Activated effector memory CD4-positive, alpha-beta T cell treated with Interleukin-2 at 50 U/mL for 16 hours (primary cell): ENCODE data around the gene OLFM2.
"Not testable (repeated sequence)": the region's sequence is repeated elsewhere in the genome, so short reads cannot be mapped to it uniquely, and the experiment has no call there.

Experiments used
- DNase-seq: peaks from one replicate; pipeline ENCODE4 v3.0.0-alpha.2; 2020

The OLFM2 gene

GRCh38 chr19:9941671-9942070 is 5.4 kb upstream of the OLFM2 start:
- DNase-seq: no peak

GRCh38 chr19:9941231-9941630 is 4.9 kb upstream of the OLFM2 start:
- DNase-seq: no peak

DNA sequence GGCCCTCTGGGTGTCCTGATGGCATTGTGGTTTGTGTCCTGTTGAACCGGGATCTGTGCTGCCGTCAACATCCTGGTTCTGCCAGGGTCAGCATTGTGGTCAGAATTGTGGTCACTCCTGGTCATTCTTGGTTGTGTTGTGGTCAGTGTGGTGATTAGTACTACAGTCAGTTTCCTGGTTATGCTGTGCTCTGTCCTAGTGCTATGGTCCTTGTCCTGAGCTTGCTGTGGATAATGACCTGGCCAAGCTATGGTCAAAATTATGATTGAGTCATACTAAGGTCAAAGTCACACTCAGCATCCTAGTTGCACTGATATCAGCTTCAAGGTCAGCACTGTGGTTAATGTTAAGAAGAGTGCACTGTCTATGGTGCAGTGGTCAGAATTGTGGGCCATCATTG is 4.5 kb upstream of the OLFM2 start:
- no peak for DNase-seq

DNA sequence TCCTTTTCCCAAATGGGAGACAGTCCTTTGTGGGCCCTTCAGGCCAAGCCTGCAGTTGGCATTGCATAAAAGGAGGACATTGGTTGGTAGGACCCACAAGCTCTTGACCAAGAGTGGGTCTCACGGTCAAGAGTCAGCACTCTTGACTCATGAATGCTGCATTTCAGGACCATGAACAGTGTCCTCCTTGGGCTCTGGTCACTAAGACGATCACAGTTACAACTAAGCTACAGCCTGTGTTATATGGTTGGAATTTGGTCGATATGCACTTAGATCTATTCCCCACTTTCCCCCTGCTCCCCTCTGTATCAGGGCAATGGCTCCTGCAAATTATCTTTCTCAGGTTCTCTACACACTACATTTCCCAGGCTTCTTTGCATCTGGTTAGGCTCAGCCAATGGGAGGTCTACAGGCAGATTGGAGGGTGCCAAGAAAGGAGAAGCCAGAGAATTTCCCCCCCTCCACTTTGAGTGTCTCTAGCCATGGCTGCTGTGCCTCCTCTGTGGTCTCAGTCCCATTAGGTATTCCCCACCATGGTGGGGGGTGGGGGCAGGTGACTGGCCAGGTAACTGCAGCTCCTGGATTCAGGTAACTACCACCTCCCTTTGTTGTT is 3.1 kb upstream of the OLFM2 start:
- no peak for DNase-seq

GRCh38 chr19:9937001-9937411 is 691 bp upstream of the OLFM2 start:
- DNase-seq: no peak

DNA sequence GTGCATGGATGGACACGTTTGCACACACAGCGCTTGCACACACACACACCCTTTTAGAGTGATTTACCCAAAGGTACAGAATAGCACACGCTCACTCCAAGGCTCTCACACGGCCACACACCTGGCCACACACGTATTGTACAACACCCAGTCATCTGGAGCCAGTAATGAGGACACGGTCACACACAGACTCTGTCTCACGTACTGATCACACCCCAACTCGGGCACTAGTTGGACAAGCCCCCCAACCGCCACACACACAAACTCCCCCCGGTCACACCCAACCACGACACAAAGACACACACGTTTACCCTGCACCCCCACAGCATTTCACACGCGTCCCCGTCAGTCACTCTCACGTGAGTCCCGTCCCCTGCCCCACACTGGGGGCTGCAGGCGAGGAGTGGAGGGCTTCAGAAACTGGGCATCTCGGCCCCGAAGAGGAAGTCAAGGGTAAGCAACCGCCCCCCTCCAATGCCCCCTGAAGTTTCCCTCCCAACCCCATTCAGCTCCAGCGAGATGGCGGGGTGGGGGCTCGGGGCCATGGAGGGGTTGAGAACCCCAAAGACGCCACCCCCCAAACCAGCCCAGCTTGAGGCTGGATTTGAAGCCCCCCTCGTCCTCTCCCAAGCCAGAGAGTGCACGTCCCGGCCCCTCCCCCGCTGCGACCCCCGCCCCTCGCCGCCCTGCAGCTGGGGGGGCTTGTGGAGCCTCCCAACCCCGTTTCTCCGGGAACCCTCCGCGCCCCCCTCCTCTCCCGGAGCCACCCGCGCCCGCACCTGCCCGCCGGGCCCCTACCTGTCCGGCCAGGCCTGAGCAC is 599 bp downstream of the OLFM2 start:
- no peak for DNase-seq

DNA sequence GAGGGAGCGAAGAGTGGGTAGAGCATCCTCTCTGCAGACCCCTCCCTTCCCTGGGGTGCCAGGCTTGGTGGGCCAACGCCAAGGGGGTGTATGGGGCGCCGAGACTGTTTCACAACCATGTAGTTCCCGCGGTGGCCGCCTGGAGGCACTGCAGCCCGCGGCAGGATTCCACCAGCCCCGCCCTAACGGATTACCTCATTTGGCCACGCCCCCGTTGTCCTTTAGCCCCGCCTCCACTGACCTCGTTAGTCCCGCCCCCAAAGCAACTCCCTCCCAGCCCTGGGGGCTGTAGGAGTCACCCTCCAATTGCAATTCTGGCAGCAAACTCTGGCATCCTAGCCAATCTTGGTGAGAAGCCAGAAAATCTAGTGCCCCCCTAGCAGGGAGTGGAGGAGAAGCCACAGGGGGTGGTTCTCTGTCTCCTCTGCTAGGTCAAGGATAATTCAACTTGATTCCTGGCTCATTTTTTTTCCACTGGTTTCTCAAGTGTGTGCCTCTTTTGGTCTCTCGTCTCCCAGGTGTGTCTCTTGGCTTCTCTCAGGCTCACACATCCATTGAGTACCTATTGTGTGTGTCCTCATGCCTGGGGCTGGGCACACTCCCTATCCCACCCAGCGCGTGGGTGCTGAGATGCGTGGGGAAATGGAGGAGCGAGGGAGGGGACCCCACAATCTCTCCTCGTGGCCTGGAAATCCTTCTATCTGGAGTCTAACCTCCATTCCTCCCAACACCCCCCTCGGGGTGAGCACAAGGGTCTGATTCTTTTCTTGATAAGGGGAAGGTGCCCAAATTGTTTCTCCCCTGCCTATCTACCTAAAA is 2.0 kb downstream of the OLFM2 start:
- peak; percentile 56 for DNase-seq

GRCh38 chr19:9932835-9933234 is 3.5 kb downstream of the OLFM2 start:
- DNase-seq: no peak

DNA sequence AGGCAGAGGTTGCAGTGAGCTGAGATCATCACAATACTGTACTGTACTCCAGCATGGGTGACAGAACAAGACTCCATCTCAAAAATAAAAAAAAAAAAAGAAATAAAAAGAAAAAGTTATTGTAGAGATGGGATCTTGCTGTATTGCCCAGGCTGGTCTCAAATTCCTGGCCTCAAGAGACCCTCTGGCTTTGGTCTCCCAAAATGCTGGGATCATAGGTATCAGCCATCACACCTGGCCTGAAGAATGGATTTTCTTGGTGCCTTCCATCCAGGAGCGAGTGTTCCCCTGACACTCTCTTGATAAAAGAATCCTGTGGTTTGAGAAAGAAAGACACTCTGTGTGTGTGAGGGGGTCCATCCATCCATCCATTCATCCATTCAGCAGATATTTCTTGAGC is 4.7 kb downstream of the OLFM2 start:
- no peak for DNase-seq

DNA sequence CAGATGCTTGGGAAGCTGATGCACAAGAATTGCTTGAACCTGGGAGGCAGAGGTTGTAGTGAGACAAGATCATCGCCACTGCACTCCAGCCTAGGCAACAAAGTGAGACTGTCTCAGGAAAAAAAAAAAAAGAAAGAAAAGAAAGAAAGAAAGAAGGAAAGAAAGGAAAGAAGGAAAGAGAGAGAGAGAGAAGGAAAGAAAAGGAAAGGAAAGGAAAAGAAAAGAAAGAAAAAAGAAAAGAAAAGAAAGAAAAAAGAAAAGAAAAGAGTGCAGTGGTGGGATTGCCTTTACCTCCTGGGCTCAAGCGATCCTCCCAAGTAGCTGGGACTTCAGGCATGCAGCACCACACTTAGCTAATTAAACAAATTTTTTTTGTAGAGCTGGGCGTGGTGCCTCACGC is 12.9 kb downstream of the OLFM2 start:
- DNase-seq: no peak

- DNase-seq: not testable (repeated sequence)
These were observed 13.4 kb downstream of the OLFM2 start for GRCh38 chr19:9922782-9923379.

DNA sequence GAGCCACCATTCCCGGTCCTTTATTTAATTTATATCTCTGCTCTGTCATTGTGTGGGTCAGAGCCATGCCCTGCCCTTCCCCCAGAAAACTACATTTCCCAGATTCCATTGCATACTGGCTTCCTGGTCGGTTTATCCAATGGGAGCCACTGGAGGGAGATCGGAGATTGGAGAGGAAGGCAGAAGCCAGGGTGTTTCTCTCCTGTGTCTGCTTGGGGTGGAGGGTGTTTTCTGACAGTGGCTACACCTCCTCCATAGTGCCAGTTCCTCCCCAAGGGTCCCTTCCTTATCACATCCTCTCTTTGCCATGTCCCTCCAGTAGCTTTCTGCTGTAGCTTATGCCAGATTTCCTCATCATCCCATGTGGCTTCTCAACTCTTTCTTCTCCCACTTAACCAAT is 19.0 kb downstream of the OLFM2 start:
- DNase-seq: no peak

GRCh38 chr19:9916719-9917118 is 19.6 kb downstream of the OLFM2 start:
- no peak for DNase-seq

DNA sequence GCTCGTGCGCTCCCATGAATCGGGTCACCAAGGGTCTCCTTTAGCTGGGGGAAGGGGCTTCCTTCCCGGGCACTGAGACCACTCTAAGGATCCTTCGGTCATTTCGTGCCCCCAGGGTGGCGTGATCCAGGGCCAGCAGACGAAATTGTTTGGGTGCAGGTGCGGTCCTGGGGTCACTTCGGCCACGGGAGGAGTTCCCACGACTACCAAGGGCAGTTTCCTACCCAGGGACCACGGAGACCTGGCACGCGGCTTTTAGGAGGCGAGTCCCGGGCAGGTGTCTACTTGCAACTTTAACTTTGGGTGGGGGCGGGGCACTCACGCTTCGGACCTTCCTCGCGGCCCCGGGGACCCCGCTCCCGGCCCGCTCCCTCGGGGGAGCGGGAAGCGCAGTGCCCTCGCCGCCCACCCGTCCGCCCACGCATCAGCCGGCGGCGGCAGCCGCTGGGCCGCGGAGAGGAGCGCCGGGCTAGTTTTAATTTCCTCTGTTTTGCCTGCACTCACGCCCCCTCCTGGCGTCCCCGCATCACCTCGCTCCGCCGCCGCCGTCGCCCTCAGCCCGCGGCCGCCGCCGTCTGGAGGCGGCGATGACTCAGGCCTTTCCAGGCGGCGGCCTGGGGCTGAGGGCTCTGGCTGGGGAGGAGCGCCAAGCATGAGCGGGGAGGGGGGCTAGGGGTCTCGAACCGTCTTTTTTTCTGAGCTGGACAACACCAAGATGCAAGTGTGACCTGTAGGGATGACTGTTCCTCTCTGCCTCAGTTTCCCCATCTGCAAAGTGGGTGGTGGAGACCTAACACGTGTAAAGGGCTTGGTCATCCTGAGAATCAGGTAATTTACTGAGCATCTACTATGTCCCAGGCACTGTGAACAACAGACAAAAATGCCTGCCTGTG is 21.8 kb downstream of the OLFM2 start:
- peak; percentile 77 for DNase-seq

DNA sequence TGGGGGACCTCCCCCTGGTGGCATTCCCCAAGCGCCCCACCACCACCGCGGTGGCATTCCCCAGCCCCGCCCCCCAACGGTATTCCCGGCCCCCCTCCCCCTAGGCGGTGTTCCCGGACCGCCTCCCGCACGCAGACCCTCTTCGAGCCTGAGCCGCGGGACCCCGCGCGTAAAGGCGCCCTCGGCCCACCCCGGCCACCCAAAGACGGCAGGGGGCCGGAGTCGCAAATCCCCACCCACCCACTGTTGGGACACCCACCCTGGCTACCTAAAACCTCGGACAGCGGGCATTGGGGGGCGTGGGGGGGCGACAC is 22.4 kb downstream of the OLFM2 start:
- no peak for DNase-seq

GRCh38 chr19:9913237-9914000 is 22.9 kb downstream of the OLFM2 start:
- no peak for DNase-seq

GRCh38 chr19:9912551-9913236 is 23.6 kb downstream of the OLFM2 start:
- no peak for DNase-seq

DNA sequence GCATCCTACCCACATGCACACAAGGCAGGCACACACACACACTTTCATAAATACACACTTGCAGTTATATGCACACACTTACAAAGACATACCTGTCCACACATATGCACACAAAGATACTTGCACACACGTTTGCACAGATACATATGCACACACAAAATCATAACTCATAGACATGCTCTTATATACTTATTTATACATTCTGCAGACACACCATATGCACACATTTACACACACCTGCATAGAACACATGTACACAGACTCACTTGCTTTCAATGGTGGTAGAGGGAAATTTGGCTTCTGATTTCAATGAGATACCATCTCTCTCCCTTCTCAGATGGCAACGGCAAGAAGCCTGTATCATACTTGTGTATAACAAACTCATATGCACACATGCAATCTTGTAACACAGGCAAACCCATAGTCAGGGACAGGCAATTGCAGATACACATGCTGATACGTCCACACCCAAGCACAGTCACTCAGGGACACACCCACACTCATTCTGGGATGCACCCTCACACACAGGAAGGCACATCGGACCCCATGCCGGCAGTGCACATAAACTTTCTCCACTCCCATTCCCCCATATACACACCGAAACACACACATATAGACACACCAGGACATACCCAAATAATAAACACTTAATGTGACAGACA is 24.7 kb downstream of the OLFM2 start:
- no peak for DNase-seq

GRCh38 chr19:9910625-9911024 is 25.7 kb downstream of the OLFM2 start:
- DNase-seq: no peak

DNA sequence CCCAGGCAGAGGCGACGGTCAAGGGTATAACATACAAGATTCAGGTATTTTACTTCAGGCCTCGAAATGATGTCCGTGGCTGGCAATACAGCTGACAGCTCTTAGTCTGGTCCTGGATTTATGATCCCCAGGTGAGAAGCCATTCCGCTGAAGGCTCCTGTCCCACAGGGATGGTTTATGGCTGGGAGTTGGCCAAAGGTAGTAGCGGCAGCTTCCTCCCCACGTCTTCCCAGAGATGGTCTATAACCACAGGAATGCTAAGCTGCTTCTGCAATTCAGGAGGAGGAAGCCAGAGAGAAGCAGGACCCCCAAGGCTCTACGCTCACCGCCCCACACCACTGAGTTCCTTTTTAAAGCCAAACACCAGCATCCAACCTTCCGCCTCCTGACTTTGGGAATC is 27.1 kb downstream of the OLFM2 start:
- no peak for DNase-seq
